Stimulated activated CD4-positive, alpha-beta T cell treated with anti-CD3 and anti-CD28 coated beads, Interleukin-4, amount 100 ng/mL, for 24 hours (primary cell): ENCODE results near the gene TCF7L2.
"Not testable (repeated sequence)": the region's sequence is repeated elsewhere in the genome, so short reads cannot be mapped to it uniquely, and the experiment has no call there.

Experiments used
- DNase-seq: peaks from one replicate; pipeline ENCODE4 v3.0.0-alpha.2; 2020

TCF7L2 gene

GRCh38 chr10:113049881-113050280, 99.8 kb downstream of the TCF7L2 start:
- DNase-seq = no peak

DNA sequence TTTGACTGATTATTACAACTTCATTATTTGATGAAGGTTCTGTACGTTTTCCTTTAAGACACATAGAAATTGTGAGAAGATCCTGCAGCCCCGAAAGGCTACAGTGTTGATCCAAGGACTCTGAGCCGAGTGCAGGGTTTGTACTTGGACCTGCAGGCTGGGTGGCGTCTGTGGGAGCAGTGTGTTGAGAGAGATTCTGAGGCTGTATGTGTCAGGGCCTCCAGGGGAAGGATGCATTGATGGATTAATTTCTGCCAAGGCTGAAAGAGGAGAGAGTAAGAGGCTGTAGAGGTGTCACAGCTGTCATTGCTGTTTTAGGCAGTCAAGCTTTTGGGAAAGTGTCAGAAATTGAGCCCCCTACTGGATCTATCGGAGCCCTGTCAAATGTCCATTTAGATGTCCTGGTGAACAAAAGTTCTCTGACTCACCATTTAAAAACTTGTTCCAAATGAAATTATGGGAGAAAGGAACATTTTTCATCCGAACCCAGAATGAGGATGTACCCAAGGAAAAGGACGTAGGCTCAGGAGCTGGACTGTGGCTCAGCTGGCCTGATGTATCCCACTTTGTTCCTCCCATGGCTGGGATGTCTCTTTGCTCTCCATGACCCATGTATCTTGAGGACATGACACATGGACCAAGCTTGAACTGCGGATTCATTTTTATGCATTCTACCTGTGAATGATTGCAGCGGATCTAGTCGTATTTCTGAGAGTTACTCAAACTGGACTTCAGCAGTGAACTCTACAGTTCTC, 102.2 kb downstream of the TCF7L2 start:
- DNase-seq = no peak

DNA sequence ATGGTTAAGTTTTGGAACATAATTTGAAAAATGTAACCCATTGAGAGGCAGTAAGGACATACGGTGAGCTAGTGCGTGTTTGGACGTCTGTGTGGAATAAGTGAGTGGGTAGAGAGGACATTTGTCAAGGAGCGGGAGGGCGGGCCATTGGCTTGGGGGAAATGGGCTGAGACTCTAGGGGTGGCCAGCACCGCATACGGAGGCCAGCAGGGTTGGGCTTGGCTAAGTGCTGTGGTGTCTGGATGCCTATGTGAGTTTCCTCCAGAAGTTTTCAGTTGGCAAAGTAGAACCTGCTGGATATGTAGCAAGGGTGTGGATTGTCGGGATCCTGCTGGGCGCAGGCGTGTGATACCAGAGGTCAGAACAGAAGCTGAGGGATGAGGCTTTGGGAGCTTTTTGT, 103.0 kb downstream of the TCF7L2 start:
- no peak for DNase-seq

DNA sequence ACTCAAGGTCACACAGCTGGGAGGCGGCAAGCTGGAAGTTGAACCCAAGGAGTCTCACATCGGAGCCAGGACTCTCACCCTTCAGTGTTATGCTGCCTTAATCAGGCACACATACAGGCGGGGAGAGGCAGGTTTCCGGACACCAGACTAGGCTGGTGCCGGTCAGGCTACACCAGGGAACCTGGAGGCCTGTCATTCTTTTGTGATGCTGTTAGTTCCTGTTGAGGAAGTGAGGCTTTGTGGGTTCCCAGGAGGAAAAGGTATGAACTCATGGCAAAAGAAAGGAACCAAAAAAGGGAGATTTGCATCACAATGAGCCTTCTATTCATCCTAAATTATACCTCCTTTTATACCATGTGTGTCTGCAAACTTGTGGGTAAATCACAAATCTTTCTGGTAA, 103.8 kb downstream of the TCF7L2 start:
- no peak for DNase-seq

GRCh38 chr10:113055458-113055857, 105.4 kb downstream of the TCF7L2 start:
- no peak for DNase-seq

- no peak for DNase-seq
These were observed 106.0 kb downstream of the TCF7L2 start for GRCh38 chr10:113056030-113056429.

GRCh38 chr10:113056441-113057021, 106.5 kb downstream of the TCF7L2 start:
- DNase-seq = no peak

DNA sequence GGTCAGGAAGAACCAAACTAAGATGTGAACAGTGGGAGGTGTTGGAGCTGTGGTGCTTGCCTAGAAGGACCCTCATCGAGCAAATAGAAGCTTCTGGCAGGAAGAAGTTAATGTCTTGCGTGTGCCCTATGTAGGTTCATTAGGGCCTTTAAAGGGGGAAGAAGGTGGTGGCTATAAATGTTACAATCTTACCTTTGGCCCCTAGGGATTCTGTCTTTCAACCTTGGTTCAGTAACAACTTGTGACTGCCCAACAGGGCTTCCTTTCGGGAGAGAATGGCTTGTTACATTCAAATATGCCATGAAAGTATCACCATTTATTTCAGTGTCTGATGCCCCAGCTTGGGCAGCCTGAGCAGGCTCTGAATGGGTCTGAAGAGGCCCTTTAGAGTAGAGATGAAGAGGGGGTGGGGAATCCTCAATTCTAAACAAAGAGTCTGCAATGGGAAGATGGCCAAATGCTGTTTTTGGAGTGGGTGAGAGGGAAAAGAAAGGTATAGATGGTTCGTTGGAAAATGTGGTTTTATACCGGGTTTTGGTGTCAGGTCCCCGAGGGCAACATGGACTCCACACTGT, 108.0 kb downstream of the TCF7L2 start:
- DNase-seq = no peak

- DNase-seq = no peak
These were observed 108.7 kb downstream of the TCF7L2 start for GRCh38 chr10:113058523-113059370.

DNA sequence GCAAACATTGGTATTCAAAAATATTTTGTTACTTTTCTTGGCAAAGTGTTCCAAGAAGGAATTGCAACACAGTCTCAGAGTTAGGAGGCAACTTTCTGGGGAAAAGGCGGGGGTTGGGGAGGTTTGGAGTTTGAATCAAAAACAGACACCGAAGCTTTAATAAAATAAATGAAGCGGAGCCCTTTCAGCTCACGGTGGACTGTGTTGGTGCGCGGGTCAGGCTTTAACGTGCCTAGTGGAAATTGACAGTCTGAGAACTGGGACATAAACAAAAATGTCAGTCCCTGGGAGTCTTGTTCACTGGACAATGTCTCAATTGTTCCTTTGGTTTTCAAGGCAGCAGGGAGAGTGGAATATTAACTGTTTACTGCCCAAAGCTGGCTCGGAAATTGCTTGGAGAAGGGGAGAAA, 109.3 kb downstream of the TCF7L2 start:
- no peak for DNase-seq

DNA sequence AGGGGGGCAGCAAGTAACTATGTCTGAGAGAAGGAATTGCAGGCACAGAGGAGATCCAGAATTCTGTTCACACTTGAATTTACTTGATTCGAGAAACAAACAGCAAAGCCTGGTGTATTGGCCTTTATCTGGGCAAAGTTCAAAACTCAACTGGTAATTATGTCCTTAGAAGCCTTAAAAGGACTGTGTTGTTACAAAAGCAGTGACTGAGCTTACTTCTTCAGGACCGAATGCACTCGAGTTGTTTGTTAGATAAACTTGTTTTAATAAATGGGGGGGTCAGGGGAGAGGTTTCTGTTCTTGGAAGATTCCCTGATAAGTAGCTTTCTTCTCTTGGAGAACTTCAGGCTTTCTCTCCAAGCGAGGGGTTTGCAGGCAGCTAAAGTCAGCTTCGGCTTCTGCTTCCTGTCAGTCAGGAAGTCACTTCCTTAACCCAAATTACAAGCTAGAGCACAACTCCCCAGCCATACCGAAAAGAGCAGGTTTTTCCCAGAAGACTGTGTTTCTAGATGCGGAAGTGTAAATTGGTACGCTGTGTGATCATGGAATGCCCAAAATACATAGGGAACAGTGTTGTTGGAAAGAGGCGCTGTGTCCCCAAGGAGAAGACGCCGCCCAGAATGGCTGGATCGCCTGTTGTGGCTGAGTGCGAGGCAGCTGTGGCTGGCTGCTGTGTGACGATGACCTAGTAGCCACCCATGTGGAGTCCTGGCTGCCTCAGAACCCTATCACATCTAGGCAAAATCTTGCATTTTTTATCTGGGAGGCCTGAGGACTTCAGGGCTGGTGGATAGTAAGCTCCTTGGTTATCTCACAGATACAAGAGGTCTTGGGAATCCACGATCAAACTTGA, 110.4 kb downstream of the TCF7L2 start:
- no peak for DNase-seq

- no peak for DNase-seq
These were observed 111.0 kb downstream of the TCF7L2 start for GRCh38 chr10:113061054-113061430.

DNA sequence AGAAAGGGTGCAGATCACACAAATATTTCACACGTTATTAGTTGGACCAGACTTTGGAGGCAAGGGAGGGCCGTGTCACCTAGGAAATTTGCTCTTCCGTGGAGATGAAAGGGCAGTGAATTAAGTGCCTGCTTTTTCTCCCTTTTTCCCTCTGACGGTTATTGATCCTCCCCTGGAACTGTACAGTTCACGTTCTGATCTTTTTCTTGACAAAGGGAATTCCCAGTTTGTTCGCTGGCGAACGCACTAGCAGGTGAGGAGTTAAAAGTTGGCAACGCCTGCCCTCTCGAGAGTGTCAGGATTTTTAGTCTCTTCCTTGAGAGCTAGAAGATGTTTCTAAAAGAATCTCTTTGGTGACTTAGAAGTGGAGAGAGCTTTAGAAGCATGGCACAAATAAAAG, 111.5 kb downstream of the TCF7L2 start:
- no peak for DNase-seq

GRCh38 chr10:113063043-113063967, 113.3 kb downstream of the TCF7L2 start:
- no peak for DNase-seq

DNA sequence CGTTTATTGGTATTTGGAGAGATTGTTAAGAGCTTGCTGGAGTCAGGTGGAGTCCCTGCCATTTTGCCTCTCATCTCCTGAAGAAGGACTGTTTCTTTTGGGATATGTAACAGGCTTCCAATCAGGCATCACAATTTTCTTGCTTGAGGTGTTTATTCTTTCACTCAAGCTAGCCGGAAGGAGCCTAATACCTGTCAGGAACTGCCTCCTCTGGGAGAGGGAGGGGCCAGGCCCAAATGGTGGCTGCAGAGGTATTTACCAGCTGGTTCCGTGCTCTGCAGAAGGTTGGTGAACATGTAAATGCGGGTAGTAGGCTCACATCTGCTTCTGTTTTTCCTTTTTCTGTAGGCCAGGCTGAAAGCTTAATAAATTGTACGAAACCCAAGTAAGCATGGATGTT, 114.0 kb downstream of the TCF7L2 start:
- no peak for DNase-seq

GRCh38 chr10:113066120-113066519, 116.1 kb downstream of the TCF7L2 start:
- DNase-seq = not testable (repeated sequence)

- no peak for DNase-seq
These were observed 116.7 kb downstream of the TCF7L2 start for GRCh38 chr10:113066561-113067312.

- DNase-seq = no peak
These were observed 117.5 kb downstream of the TCF7L2 start for GRCh38 chr10:113067501-113067900.

GRCh38 chr10:113068178-113068890, 118.3 kb downstream of the TCF7L2 start:
- DNase-seq = no peak

DNA sequence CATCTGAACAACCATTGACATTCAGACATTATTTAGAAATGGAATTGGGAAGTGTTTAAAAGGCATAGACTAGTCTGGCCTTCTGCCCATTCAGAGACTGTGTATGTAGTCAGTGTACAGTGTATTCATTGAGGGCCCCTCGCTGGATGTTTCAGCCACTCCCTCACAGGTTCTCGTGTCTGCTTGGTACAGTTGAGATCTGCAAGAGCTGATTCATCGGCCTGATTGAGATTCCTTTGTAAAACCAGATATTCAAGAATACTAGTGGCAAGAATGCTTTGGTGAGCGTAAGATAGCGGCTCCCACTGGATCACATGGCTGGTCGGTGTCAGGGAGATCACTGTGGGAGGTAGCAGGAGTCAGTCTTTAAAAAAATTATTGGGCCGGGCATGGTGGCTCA, 119.5 kb downstream of the TCF7L2 start:
- DNase-seq = no peak
